Stomach (tissue), 9 donors: ENCODE measurements around the gene SLC12A1. TPM values are rescaled to one million over a fixed set of nuclear protein-coding genes. Genes with fewer than 3 reads are reported as not detected.

Source experiments
- DNase-seq, 2 donors: peaks; one replicate each; pipeline versions ENCODE4 v3.0.0 to v3.0.0-alpha.2; 2013 to 2019
- H3K27ac ChIP-seq, 5 donors: fragments of 200-600 bp in 4 of 5; sonication (generic) in 4 of 5; one replicate each; pipeline ENCODE4 v1.5.1; 2013 to 2019; ENCODE audit warnings: mild to moderate bottlenecking in 1 of 5, moderate library complexity in 1 of 5
- H3K27me3 ChIP-seq, 3 donors: fragments of 200-600 bp; sonication (generic); one replicate each; pipeline ENCODE4 v1.5.1; 2017 to 2019; ENCODE audit warnings: mixed run types in 1 of 3
- H3K36me3 ChIP-seq, 4 donors: fragments of 200-600 bp; sonication (generic); 1 replicate in 3 of 4; 2 replicates in 1 of 4; pipeline ENCODE4 v1.5.1; 2016 to 2019
- H3K4me1 ChIP-seq, 4 donors: fragments of 200-600 bp; sonication (generic); one replicate each; pipeline ENCODE4 v1.5.1; 2016 to 2019
- H3K4me3 ChIP-seq, 4 donors: fragments of 200-600 bp; sonication (generic) in 3 of 4; one replicate each; pipeline ENCODE4 v1.5.1; 2016 to 2019; ENCODE audit warnings: mild to moderate bottlenecking in 1 of 4
- H3K9me3 ChIP-seq, 4 donors: fragments of 200-600 bp; sonication (generic); one replicate each; pipeline ENCODE4 v1.5.1; 2016 to 2019
- EP300 ChIP-seq: sonication (generic); formaldehyde crosslinking; IDR thresholded peaks from one replicate; pipeline ENCODE4 v1.6.1; 2017; ENCODE audit warnings: antibody characterized with exemption
- POLR2A ChIP-seq, 4 donors: fragments of 450-650 bp; IDR thresholded peaks; one replicate each; pipeline ENCODE4 v1.6.1; 2016; ENCODE audit warnings: antibody characterized with exemption in 4 of 4, control low read depth in 2 of 4, mild to moderate bottlenecking in 1 of 4, moderate library complexity in 1 of 4
- POLR2AphosphoS5 ChIP-seq, 3 donors: sonication (generic); formaldehyde crosslinking; IDR thresholded peaks; one replicate each; pipeline ENCODE4 v1.6.1; 2016; ENCODE audit warnings: antibody characterized with exemption in 3 of 3
- WGBS, 5 donors: extraction: QIAGEN DNeasy Blood & Tissue Kit in 3 of 5; methylation state at CpG; one replicate each; pipeline versions ENCODE4 v1.1.5 to v1.1.7; 2013 to 2018; 5-methylcytosine and 5-hydroxymethylcytosine counted together
- intact Hi-C: fragments of 100-400 bp; cut with DNase I; formaldehyde crosslinking; loops from one replicate; pipeline ENCODE4 v1.15.1; 2023; ENCODE audit warnings: low total_unique reads
- polyA plus RNA-seq, 3 donors: library from polyadenylated mRNA; stranded (reverse); fragments of 200-250 nt; gene quantifications; one replicate each; pipeline ENCODE4 v1.2.3, GENCODE V29; 2013
- total RNA-seq, 5 donors: library from RNA; depleted of rRNA; stranded (reverse); fragments of >200 nt; gene quantifications; one replicate each; pipeline versions ENCODE4 v1.1.0 to v1.2.3, GENCODE V29; 2014 to 2016
- TF ChIP-seq, protein P1 (sequence below), 7 experiments: fragments of 450-650 bp in 4 of 7; fragments of 200-600 bp in 3 of 7; sonication (generic) in 3 of 7; IDR thresholded peaks; one replicate each; pipeline ENCODE4 v1.5.1; 2016 to 2019; ENCODE audit warnings: antibody characterized with exemption in 7 of 7, control low read depth in 2 of 7, mild to moderate bottlenecking in 1 of 7
- donor health status: healthy with polysubstance abuse.
- donor health status: Bipolar disorder and iron deficiency.
- donor health status: healthy.

The SLC12A1 gene
- total and polyA plus RNA-seq, 8 donors = 0.92 TPM; not detected in 7

DNA sequence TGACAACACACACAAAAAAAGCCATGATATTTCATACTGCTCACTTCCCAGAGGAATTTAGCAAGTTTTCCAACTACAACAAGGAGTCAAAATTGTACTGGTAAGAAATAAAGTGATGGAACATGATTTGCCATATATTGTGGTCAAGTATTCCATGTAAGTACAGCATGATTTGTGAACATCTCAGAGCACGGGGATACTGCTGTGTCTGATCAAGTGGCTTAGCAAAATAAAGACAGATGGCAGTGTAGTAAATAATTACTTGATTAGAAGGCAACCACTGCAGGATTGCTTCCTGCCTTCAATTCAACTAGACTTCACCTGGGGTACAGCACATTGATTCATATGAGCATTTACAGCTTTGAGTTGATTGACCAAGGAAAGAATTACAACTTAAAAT is 73.5 kb downstream of the SLC12A1 start:
- intact Hi-C loops = no loop called here
- TF ChIP-seq EP300 (no peak), POLR2AphosphoS5 (IDR thresholded peaks at IDR 0.05) (no peak), POLR2A (IDR thresholded peaks at IDR 0.05) (no peak)
- TF ChIP-seq, protein P1, sequence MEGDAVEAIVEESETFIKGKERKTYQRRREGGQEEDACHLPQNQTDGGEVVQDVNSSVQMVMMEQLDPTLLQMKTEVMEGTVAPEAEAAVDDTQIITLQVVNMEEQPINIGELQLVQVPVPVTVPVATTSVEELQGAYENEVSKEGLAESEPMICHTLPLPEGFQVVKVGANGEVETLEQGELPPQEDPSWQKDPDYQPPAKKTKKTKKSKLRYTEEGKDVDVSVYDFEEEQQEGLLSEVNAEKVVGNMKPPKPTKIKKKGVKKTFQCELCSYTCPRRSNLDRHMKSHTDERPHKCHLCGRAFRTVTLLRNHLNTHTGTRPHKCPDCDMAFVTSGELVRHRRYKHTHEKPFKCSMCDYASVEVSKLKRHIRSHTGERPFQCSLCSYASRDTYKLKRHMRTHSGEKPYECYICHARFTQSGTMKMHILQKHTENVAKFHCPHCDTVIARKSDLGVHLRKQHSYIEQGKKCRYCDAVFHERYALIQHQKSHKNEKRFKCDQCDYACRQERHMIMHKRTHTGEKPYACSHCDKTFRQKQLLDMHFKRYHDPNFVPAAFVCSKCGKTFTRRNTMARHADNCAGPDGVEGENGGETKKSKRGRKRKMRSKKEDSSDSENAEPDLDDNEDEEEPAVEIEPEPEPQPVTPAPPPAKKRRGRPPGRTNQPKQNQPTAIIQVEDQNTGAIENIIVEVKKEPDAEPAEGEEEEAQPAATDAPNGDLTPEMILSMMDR (IDR thresholded peaks at IDR 0.05) = no peak
- DNase-seq = no peak
- Histone ChIP-seq H3K4me3 (no peak overlapping the region), H3K36me3 (no peaks in the 10 kb centered on the region), H3K9me3 (no peaks in the 10 kb centered on the region), H3K27me3 (no peaks in the 10 kb centered on the region), H3K27ac (no peak overlapping the region), H3K4me1 (peaks cover 0 to 19% (median 10%) of the 10 kb centered on the region in 4 donors)
- whole genome bisulfite sequencing, 5 donors = 39 to 74% (median 57%) methylated on average over 1 of the region's 1 CpG

GRCh38 chr15:48281674-48282073 is 75.6 kb downstream of the SLC12A1 start:
- peaks cover 0 to 35% (median 18%) of the 10 kb centered on the region in 4 donors for H3K4me1 ChIP-seq
- no peak for DNase-seq
- TF ChIP-seq POLR2A (IDR thresholded peaks at IDR 0.05) = no peak
- no peak for TF ChIP-seq EP300
- TF ChIP-seq, protein P1 (IDR thresholded peaks at IDR 0.05) = no peak
- no peak for TF ChIP-seq POLR2AphosphoS5 (IDR thresholded peaks at IDR 0.05)
- H3K9me3 ChIP-seq = no peaks in the 10 kb centered on the region
- whole genome bisulfite sequencing, 5 donors = 64 to 85% (median 77%) methylated on average over 4 of the region's 4 CpGs
- H3K27me3 ChIP-seq = no peaks in the 10 kb centered on the region
- no peak overlapping the region for H3K4me3 ChIP-seq
- H3K36me3 ChIP-seq = no peaks in the 10 kb centered on the region
- no peak overlapping the region for H3K27ac ChIP-seq
- intact Hi-C loops = no loop called here

DNA sequence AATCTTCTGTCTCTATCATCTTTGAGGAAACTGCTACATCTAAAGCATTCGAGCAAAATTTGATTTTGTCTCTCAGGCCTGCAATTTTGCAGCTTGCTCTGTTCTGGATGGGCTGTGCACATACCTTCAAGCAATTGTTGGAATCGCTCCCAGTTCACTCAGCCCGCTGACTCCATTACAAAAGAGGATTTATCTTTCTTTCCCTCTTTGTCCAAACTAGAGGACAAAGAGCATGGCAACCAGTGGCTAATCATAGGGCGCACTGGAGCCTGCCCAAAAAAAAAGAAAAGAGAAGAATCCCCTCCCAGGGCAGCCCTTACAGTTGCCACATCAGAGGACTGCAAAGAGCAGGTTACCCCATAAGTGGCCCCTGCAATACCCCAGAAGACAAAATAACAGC is 76.1 kb downstream of the SLC12A1 start:
- no peak overlapping the region for H3K4me3 ChIP-seq
- no peak overlapping the region for H3K27ac ChIP-seq
- peaks cover 0 to 35% (median 18%) of the 10 kb centered on the region in 4 donors for H3K4me1 ChIP-seq
- WGBS, 5 donors = 26 to 66% (median 40%) methylated on average over 4 of the region's 4 CpGs
- H3K36me3 ChIP-seq = no peaks in the 10 kb centered on the region
- intact Hi-C loops = no loop called here
- no peak for TF ChIP-seq POLR2AphosphoS5 (IDR thresholded peaks at IDR 0.05)
- TF ChIP-seq, protein P1 (IDR thresholded peaks at IDR 0.05) = no peak
- TF ChIP-seq POLR2A (IDR thresholded peaks at IDR 0.05) = no peak
- no peak for TF ChIP-seq EP300
- peak in 1 of 2 donors; percentile 51 for DNase-seq
- H3K27me3 ChIP-seq = no peaks in the 10 kb centered on the region
- no peaks in the 10 kb centered on the region for H3K9me3 ChIP-seq

GRCh38 chr15:48283396-48284145 is 77.5 kb downstream of the SLC12A1 start:
- H3K27ac ChIP-seq = no peak overlapping the region
- no peaks in the 10 kb centered on the region for H3K9me3 ChIP-seq
- DNase-seq = peak in 1 of 2 donors; percentile 11
- no peaks in the 10 kb centered on the region for H3K36me3 ChIP-seq
- WGBS, 5 donors = 30 to 52% (median 35%) methylated on average over 6 of the region's 6 CpGs
- TF ChIP-seq POLR2A (IDR thresholded peaks at IDR 0.05) (no peak), EP300 (no peak), POLR2AphosphoS5 (IDR thresholded peaks at IDR 0.05) (no peak)
- TF ChIP-seq, protein P1 (IDR thresholded peaks at IDR 0.05) = no peak
- intact Hi-C loops = no loop called here
- no peak overlapping the region for H3K4me3 ChIP-seq
- peaks cover 0 to 35% (median 18%) of the 10 kb centered on the region in 4 donors for H3K4me1 ChIP-seq
- H3K27me3 ChIP-seq = no peaks in the 10 kb centered on the region
